DND-41 (cell line): ENCODE measurements around the gene UBE2N.

Experiments
- EZH2 ChIP-seq: IDR thresholded peaks from 3 replicates; pipeline ENCODE4 v1.6.1; 2012; ENCODE audit warnings: borderline replicate concordance, low read depth, mild to moderate bottlenecking, moderate library complexity, low read length, inconsistent platforms; ENCODE audit not compliant: severe bottlenecking
- TF ChIP-seq, protein P1 (sequence below): IDR thresholded peaks from 2 replicates; pipeline ENCODE4 v1.5.1; 2012; ENCODE audit warnings: borderline replicate concordance, low read length, moderate library complexity, mild to moderate bottlenecking; ENCODE audit not compliant: poor library complexity, severe bottlenecking; ENCODE audit errors: extremely low read depth

DNA sequence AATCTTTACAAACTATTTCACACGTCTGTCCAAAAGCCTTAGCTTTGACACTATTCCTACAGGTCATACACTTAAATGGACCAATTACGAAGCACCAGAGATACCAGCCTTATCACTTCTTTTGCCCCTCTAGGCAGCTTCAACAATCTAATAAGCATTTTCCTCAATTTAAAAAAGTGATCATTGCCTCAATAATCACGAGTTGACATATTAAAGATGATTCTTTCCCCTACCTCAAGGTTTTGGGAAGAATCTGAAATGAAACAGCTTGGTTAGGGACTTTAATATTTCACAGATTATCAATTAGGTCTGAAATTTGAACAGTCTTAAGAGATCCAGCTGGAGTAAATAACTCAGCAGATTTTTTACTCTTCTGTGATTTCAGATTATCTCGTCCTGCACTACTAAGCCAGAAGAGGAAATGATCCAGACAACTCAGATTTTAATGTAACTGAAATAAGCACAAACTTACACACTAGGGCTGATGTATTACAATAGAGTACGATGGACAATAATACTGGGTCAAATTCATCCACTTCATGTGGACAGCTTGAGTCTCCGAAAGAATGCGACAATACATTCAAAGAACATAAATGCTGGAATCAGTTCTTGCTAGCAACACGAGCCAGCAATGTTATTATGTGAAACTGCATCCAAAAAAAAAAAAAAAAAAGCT, 15.9 kb downstream of the UBE2N start:
- TF ChIP-seq, protein P1, sequence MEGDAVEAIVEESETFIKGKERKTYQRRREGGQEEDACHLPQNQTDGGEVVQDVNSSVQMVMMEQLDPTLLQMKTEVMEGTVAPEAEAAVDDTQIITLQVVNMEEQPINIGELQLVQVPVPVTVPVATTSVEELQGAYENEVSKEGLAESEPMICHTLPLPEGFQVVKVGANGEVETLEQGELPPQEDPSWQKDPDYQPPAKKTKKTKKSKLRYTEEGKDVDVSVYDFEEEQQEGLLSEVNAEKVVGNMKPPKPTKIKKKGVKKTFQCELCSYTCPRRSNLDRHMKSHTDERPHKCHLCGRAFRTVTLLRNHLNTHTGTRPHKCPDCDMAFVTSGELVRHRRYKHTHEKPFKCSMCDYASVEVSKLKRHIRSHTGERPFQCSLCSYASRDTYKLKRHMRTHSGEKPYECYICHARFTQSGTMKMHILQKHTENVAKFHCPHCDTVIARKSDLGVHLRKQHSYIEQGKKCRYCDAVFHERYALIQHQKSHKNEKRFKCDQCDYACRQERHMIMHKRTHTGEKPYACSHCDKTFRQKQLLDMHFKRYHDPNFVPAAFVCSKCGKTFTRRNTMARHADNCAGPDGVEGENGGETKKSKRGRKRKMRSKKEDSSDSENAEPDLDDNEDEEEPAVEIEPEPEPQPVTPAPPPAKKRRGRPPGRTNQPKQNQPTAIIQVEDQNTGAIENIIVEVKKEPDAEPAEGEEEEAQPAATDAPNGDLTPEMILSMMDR, result no peak
- no peak for TF ChIP-seq EZH2
